GM20431 (cell line): ENCODE results near the gene NUP214.

Experiments used
- in situ Hi-C: fragments of 300-500 bp; cut with MseI, MboI; formaldehyde crosslinking; loops from one replicate; pipeline ENCODE4 v1.15.0; 2020; ENCODE audit warnings: low sequenced_read_pairs; ENCODE audit not compliant: unreplicated experiment

Gene NUP214

GRCh38 chr9:131273146-131273855 lies 147.9 kb downstream of the NUP214 start:
- in situ Hi-C loops: no loop called here

- in situ Hi-C loops: no loop called here
These were observed 148.7 kb downstream of the NUP214 start for GRCh38 chr9:131273856-131274673.

GRCh38 chr9:131274674-131275331 lies 149.4 kb downstream of the NUP214 start:
- in situ Hi-C loops: no loop called here

GRCh38 chr9:131275332-131276093 lies 150.1 kb downstream of the NUP214 start:
- in situ Hi-C loops: no loop called here

- in situ Hi-C loops: no loop called here
These were observed 150.9 kb downstream of the NUP214 start, which contains the start of gene FAM78A for GRCh38 chr9:131276094-131276888. FAM78A (minus strand) TSS chr9:131276510; CDS start chr9:131276179, 331 bp downstream.

GRCh38 chr9:131276891-131277286 lies 151.5 kb downstream of the NUP214 start:
- in situ Hi-C loops: no loop called here

- in situ Hi-C loops: no loop called here
These were observed 152.0 kb downstream of the NUP214 start for GRCh38 chr9:131277287-131277909.

GRCh38 chr9:131277910-131278701 lies 152.7 kb downstream of the NUP214 start:
- in situ Hi-C loops: no loop called here

GRCh38 chr9:131278702-131279111 lies 153.3 kb downstream of the NUP214 start:
- in situ Hi-C loops: no loop called here

GRCh38 chr9:131279196-131279862 lies 153.9 kb downstream of the NUP214 start:
- in situ Hi-C loops: no loop called here

- in situ Hi-C loops: no loop called here
These were observed 154.6 kb downstream of the NUP214 start for GRCh38 chr9:131279863-131280570.

- in situ Hi-C loops: no loop called here
These were observed 155.3 kb downstream of the NUP214 start for GRCh38 chr9:131280660-131281059.

GRCh38 chr9:131281119-131281965 lies 156.0 kb downstream of the NUP214 start:
- in situ Hi-C loops: no loop called here

- in situ Hi-C loops: no loop called here
These were observed 156.8 kb downstream of the NUP214 start for GRCh38 chr9:131282175-131282574.

GRCh38 chr9:131282688-131283422 lies 157.5 kb downstream of the NUP214 start:
- in situ Hi-C loops: no loop called here
